GM12875 (cell line): ENCODE results near the gene BHLHA15.

Source experiments
- H3K4me3 ChIP-seq: one replicate; pipeline ENCODE4 v1.5.1; 2011; ENCODE audit warnings: low read depth, low read length, control low read depth
- CTCF ChIP-seq: IDR thresholded peaks from 2 replicates; pipeline ENCODE4 v1.5.1; 2011; ENCODE audit warnings: low read depth, mild to moderate bottlenecking, control low read depth, inconsistent platforms, low read length, moderate library complexity, borderline replicate concordance; ENCODE audit not compliant: insufficient read depth

The BHLHA15 gene

GRCh38 chr7:98251231-98251600 lies 40.0 kb downstream of the BHLHA15 start:
- peak overlapping the region; percentile 94 for H3K4me3 ChIP-seq

GRCh38 chr7:98251601-98252424 lies 40.6 kb downstream of the BHLHA15 start, which contains the start of gene TECPR1:
TSS of gene TECPR1 (minus strand) at chr7:98252232. CDS start at chr7:98246146, 6,086 bp downstream.
- peak within 1 kb of the TSS; percentile 94 for H3K4me3 ChIP-seq
- TF ChIP-seq CTCF, result no peak

More at GRCh38 chr7:98251231-98251600, 40.0 kb downstream of the BHLHA15 start:
- TF ChIP-seq CTCF, result no peak

- peak overlapping the region; percentile 94 for H3K4me3 ChIP-seq
- no peak for TF ChIP-seq CTCF
Observed at GRCh38 chr7:98252425-98253054, 41.3 kb downstream of the BHLHA15 start.

- no peak overlapping the region for H3K4me3 ChIP-seq
- TF ChIP-seq CTCF, result no peak
Observed at GRCh38 chr7:98254516-98254915, 43.3 kb downstream of the BHLHA15 start.

GRCh38 chr7:98254951-98255610 lies 43.8 kb downstream of the BHLHA15 start:
- H3K4me3 ChIP-seq, result no peak overlapping the region
- no peak for TF ChIP-seq CTCF

GRCh38 chr7:98256431-98256830 lies 45.2 kb downstream of the BHLHA15 start:
- H3K4me3 ChIP-seq, result no peak overlapping the region
- no peak for TF ChIP-seq CTCF

- no peak overlapping the region for H3K4me3 ChIP-seq
- TF ChIP-seq CTCF, result no peak
Observed at GRCh38 chr7:98257701-98258100, 46.5 kb downstream of the BHLHA15 start.
